IMR-90 (cell line): ENCODE results near the gene ADAMTSL2. TPM values are rescaled to one million over a fixed set of nuclear protein-coding genes. Genes with fewer than 3 reads are reported as not detected.
"Not testable (repeated sequence)": the region's sequence is repeated elsewhere in the genome, so short reads cannot be mapped to it uniquely, and the experiment has no call there.

ENCODE experiments used
- ATAC-seq: fragments of 200-7000 bp; cut with Tn5 transposase; 2 replicates; pipeline ENCODE4 v1.9.1; 2020; ENCODE audit warnings: low read depth, mild to moderate bottlenecking, moderate library complexity
- BruUV-seq: library from RNA; stranded (reverse); fragments of 400-500 nt; replicated peaks from 2 replicates; lab custom pipeline; 2021; lab: Mats Ljungman, UMichigan
- CTCF ChIA-PET: fragments of 300-600 bp; formaldehyde crosslinking; extraction: SDS; loops from one replicate; lab custom pipeline; 2021; ENCODE audit warnings: antibody characterized with exemption; lab: Yijun Ruan, JAX
- POLR2A ChIA-PET: fragments of 300-600 bp; sonication (Branson Sonifier 250); formaldehyde crosslinking; loops from one replicate; lab custom pipeline; 2022; ENCODE audit warnings: antibody characterized with exemption; ENCODE audit not compliant: unreplicated experiment; lab: Charles Lee
- DNase-seq: peaks from one replicate; pipeline ENCODE4 v3.0.0; 2013
- H2AFZ ChIP-seq: replicated peaks from 2 replicates; pipeline ENCODE3; 2013; ENCODE audit warnings: low read length, mild to moderate bottlenecking; ENCODE audit not compliant: poor library complexity
- H2AK5ac ChIP-seq: 2 replicates; pipeline ENCODE4 v1.6.1; 2013; ENCODE audit warnings: low read depth, low read length, inconsistent platforms
- H2AK9ac ChIP-seq: replicated peaks from 2 replicates; pipeline ENCODE3; 2013; ENCODE audit warnings: mild to moderate bottlenecking, low read depth, low read length, moderate library complexity; ENCODE audit not compliant: poor library complexity
- H2BK120ac ChIP-seq: 2 replicates; pipeline ENCODE4 v1.6.1; 2013; ENCODE audit warnings: low read depth, low read length, inconsistent platforms
- H2BK15ac ChIP-seq: 3 replicates; pipeline ENCODE4 v1.6.1; 2013; ENCODE audit warnings: low read depth, low read length, inconsistent platforms
- H2BK20ac ChIP-seq: 2 replicates; pipeline ENCODE4 v1.6.1; 2013; ENCODE audit warnings: low read depth, mild to moderate bottlenecking, inconsistent platforms, low read length, moderate library complexity
- H2BK5ac ChIP-seq: 2 replicates; pipeline ENCODE4 v1.6.1; 2013; ENCODE audit warnings: mild to moderate bottlenecking, low read depth, low read length, inconsistent platforms; ENCODE audit not compliant: poor library complexity, severe bottlenecking
- H3K14ac ChIP-seq: replicated peaks from 2 replicates; pipeline ENCODE4 v1.6.1; 2013; ENCODE audit warnings: low read depth, low read length, inconsistent platforms
- H3K18ac ChIP-seq: 2 replicates; pipeline ENCODE4 v1.6.1; 2013; ENCODE audit warnings: low read depth, low read length, control low read depth
- H3K23ac ChIP-seq: 2 replicates; pipeline ENCODE4 v1.6.1; 2013; ENCODE audit warnings: low read depth, low read length, inconsistent platforms
- H3K27ac ChIP-seq: 2 replicates; pipeline ENCODE4 v1.5.1; 2013; ENCODE audit warnings: mild to moderate bottlenecking, control low read depth, low read length; ENCODE audit not compliant: insufficient read depth
- H3K27me3 ChIP-seq: 2 replicates; pipeline ENCODE4 v1.6.1; 2013; ENCODE audit warnings: low read length; ENCODE audit not compliant: control insufficient read depth, insufficient read depth
- H3K36me3 ChIP-seq: 2 replicates; pipeline ENCODE4 v1.6.1; 2013; ENCODE audit warnings: low read length, mixed read lengths; ENCODE audit not compliant: control insufficient read depth, insufficient read depth
- H3K4ac ChIP-seq: 2 replicates; pipeline ENCODE4 v1.6.1; 2013; ENCODE audit warnings: low read depth, low read length, inconsistent platforms
- H3K4me1 ChIP-seq: 2 replicates; pipeline ENCODE4 v1.6.1; 2013; ENCODE audit warnings: low read length, mixed read lengths; ENCODE audit not compliant: control insufficient read depth, insufficient read depth
- H3K4me2 ChIP-seq: 2 replicates; pipeline ENCODE4 v1.6.1; 2013; ENCODE audit warnings: low read depth, mild to moderate bottlenecking, control low read depth, low read length, moderate library complexity
- H3K4me3 ChIP-seq: 2 replicates; pipeline ENCODE4 v1.5.1; 2013; ENCODE audit warnings: low read depth, mild to moderate bottlenecking, control low read depth, low read length, moderate library complexity; ENCODE audit not compliant: insufficient read depth
- H3K56ac ChIP-seq: 2 replicates; pipeline ENCODE4 v1.6.1; 2013; ENCODE audit warnings: low read length, inconsistent platforms; ENCODE audit not compliant: insufficient read depth; ENCODE audit errors: extremely low read depth
- H3K79me1 ChIP-seq, 2 experiments: 2 replicates each; pipeline ENCODE4 v1.6.1; 2013; ENCODE audit warnings: low read length in 2 of 2, inconsistent platforms in 1 of 2, low read depth in 1 of 2
- H3K9ac ChIP-seq: 2 replicates; pipeline ENCODE4 v1.6.1; 2013; ENCODE audit warnings: low read depth, low read length, control low read depth
- H3K9me1 ChIP-seq: 2 replicates; pipeline ENCODE4 v1.6.1; 2013; ENCODE audit warnings: low read length, inconsistent platforms; ENCODE audit not compliant: insufficient read depth
- H3K9me3 ChIP-seq: 2 replicates; pipeline ENCODE4 v1.6.1; 2013; ENCODE audit warnings: low read length; ENCODE audit not compliant: control insufficient read depth, insufficient read depth
- H4K20me1 ChIP-seq: 2 replicates; pipeline ENCODE4 v1.6.1; 2013; ENCODE audit warnings: low read length, inconsistent platforms; ENCODE audit not compliant: insufficient read depth
- H4K5ac ChIP-seq: 2 replicates; pipeline ENCODE4 v1.6.1; 2013; ENCODE audit warnings: mild to moderate bottlenecking, low read depth, low read length, control low read depth
- H4K8ac ChIP-seq, 2 experiments: 2 replicates each; pipeline ENCODE4 v1.6.1; 2013; ENCODE audit warnings: low read depth in 2 of 2, low read length in 2 of 2, control low read depth in 1 of 2, inconsistent platforms in 1 of 2
- H4K91ac ChIP-seq: 2 replicates; pipeline ENCODE4 v1.6.1; 2013; ENCODE audit warnings: low read depth, low read length, inconsistent platforms; ENCODE audit not compliant: insufficient read depth
- dilution Hi-C: fragments of 300-500 bp; cut with HindIII; formaldehyde crosslinking; loops from one replicate; pipeline ENCODE4 v1.14.3; 2018; ENCODE audit warnings: low sequenced_read_pairs; ENCODE audit not compliant: unreplicated experiment
- in situ Hi-C: fragments of 300-500 bp; cut with MboI; formaldehyde crosslinking; loops from 3 replicates; pipeline ENCODE4 v1.14.3; 2019; ENCODE audit warnings: low sequenced_read_pairs, inconsistent platforms, mixed read lengths
- intact Hi-C: fragments of 100-400 bp; cut with micrococcal nuclease; formaldehyde crosslinking; loops from 2 replicates; pipeline ENCODE4 v1.10.0; 2022
- polyA plus RNA-seq, 3 experiments: library from polyadenylated mRNA; depleted of rRNA; stranded (reverse); fragments of >200 nt; gene quantifications; 2 replicates each; pipeline ENCODE4 v1.2.3, GENCODE V29; 2012; ENCODE audit warnings: low replicate concordance in 1 of 3
- total RNA-seq: library from RNA; depleted of rRNA; stranded (reverse); fragments of >200 nt; gene quantifications from 2 replicates; pipeline ENCODE4 v1.2.3, GENCODE V29; 2012

The ADAMTSL2 gene
- total and polyA plus RNA-seq, 2 of the 4 experiments (the other 2 are of a cell fraction) = not detected

GRCh38 chr9:133563814-133564213 is 29.3 kb downstream of the ADAMTSL2 start:
- H3K56ac ChIP-seq, H2AFZ ChIP-seq, POLR2A ChIA-PET, H4K20me1 ChIP-seq, H2BK120ac ChIP-seq, H3K23ac ChIP-seq, H3K4me1 ChIP-seq, H2AK9ac ChIP-seq, H3K27ac ChIP-seq, in situ Hi-C loops, H3K36me3 ChIP-seq, H3K9ac ChIP-seq, CTCF ChIA-PET, H3K18ac ChIP-seq, H3K4me3 ChIP-seq, H3K9me1 ChIP-seq, BruUV-seq, H2BK20ac ChIP-seq, H4K91ac ChIP-seq, DNase-seq, H4K8ac ChIP-seq, dilution Hi-C loops, H3K9me3 ChIP-seq, H3K4me2 ChIP-seq, H3K4ac ChIP-seq, H3K14ac ChIP-seq, H2BK15ac ChIP-seq, H2AK5ac ChIP-seq, H2BK5ac ChIP-seq, H4K5ac ChIP-seq, ATAC-seq, H3K79me1 ChIP-seq, intact Hi-C loops: not testable (repeated sequence)
- H3K27me3 ChIP-seq = peaks cover 17% of the 10 kb centered on the region; the same call in 1 of the 2 replicates
